K562 (cell line): ENCODE measurements around the gene ZNF566. TPM values are rescaled to one million over a fixed set of nuclear protein-coding genes. Genes with fewer than 3 reads are reported as not detected.

Source experiments
- ASH1L ChIP-seq: fragments of 450-650 bp; IDR thresholded peaks from 2 replicates; pipeline ENCODE4 v1.6.1; 2018; ENCODE audit warnings: borderline replicate concordance, mild to moderate bottlenecking, low read depth; ENCODE audit not compliant: partially characterized antibody
- BRD4 ChIP-seq: fragments of 200-600 bp; sonication (generic); IDR thresholded peaks from 2 replicates; pipeline ENCODE4 v1.6.1; 2017; ENCODE audit warnings: inconsistent platforms
- CAMTA2 ChIP-seq: fragments of 250-450 bp; sonication (Bioruptor Pico); conservative IDR thresholded peaks from 2 replicates; pipeline ENCODE4 v1.5.1; 2022
- CCNT2 ChIP-seq: IDR thresholded peaks from 2 replicates; pipeline ENCODE4 v1.6.1; 2011; ENCODE audit warnings: borderline replicate concordance, low read depth, mild to moderate bottlenecking, moderate library complexity, mixed read lengths, low read length; ENCODE audit not compliant: insufficient read length; ENCODE audit errors: extremely low read depth
- FIP1L1 ChIP-seq: fragments of 200-400 bp; formaldehyde crosslinking; IDR thresholded peaks from 2 replicates; pipeline ENCODE4 v1.6.1; 2018; ENCODE audit warnings: mild to moderate bottlenecking, low read depth, low read length; ENCODE audit not compliant: poor library complexity, severe bottlenecking
- HNRNPLL ChIP-seq: fragments of 200-400 bp; formaldehyde crosslinking; IDR thresholded peaks from 2 replicates; pipeline ENCODE4 v1.6.1; 2017; ENCODE audit warnings: low read length, low read depth, mild to moderate bottlenecking; ENCODE audit not compliant: poor library complexity, severe bottlenecking
- KHSRP ChIP-seq: fragments of 450-650 bp; IDR thresholded peaks from 2 replicates; pipeline ENCODE4 v1.6.1; 2017
- KLF13 ChIP-seq: fragments of 450-650 bp; IDR thresholded peaks from 2 replicates; pipeline ENCODE4 v1.6.1; 2016; ENCODE audit warnings: missing genetic modification characterization, low read depth, mild to moderate bottlenecking, missing compliant biosample characterization, moderate library complexity, borderline replicate concordance
- MAFK ChIP-seq: IDR thresholded peaks from 2 replicates; pipeline ENCODE4 v1.6.1; 2011; ENCODE audit warnings: low read length, improper control_type of control experiment
- PHF20 ChIP-seq: fragments of 450-650 bp; IDR thresholded peaks from 2 replicates; pipeline ENCODE4 v1.6.1; 2018; ENCODE audit not compliant: partially characterized antibody
- PURB ChIP-seq: sonication (generic); formaldehyde crosslinking; IDR thresholded peaks from 2 replicates; pipeline ENCODE4 v1.9.0; 2021; ENCODE audit warnings: low read depth, mild to moderate bottlenecking, missing genetic modification reagents
- SAP30 ChIP-seq: fragments of 200-600 bp; sonication (generic); IDR thresholded peaks from 2 replicates; pipeline ENCODE4 v1.6.1; 2012; ENCODE audit warnings: borderline replicate concordance, low read depth, mild to moderate bottlenecking, moderate library complexity, low read length, control low read depth, inconsistent platforms; ENCODE audit not compliant: insufficient read depth, poor library complexity, severe bottlenecking
- SLC30A9 ChIP-seq: fragments of 250-450 bp; sonication (Bioruptor Pico); IDR thresholded peaks from 2 replicates; pipeline ENCODE4 v1.8.0; 2022; ENCODE audit warnings: mild to moderate bottlenecking, moderate library complexity
- SMAD2 ChIP-seq: fragments of 150-350 bp; IDR thresholded peaks from 2 replicates; pipeline ENCODE4 v1.6.1; 2014; ENCODE audit warnings: low read depth, mild to moderate bottlenecking, low read length
- SMARCA4 ChIP-seq: fragments of 450-650 bp; IDR thresholded peaks from 2 replicates; pipeline ENCODE4 v1.6.1; 2016
- ZNF253 ChIP-seq: fragments of 250-450 bp; sonication (Bioruptor Pico); conservative IDR thresholded peaks from 2 replicates; pipeline ENCODE4 v1.6.1; 2021; ENCODE audit warnings: mild to moderate bottlenecking
- ZNF408 ChIP-seq: fragments of 250-450 bp; sonication (Bioruptor Pico); IDR thresholded peaks from 2 replicates; pipeline ENCODE4 v1.4.0; 2020; ENCODE audit warnings: low read depth, mild to moderate bottlenecking, moderate library complexity
- polyA plus RNA-seq, 8 experiments: library from polyadenylated mRNA; depleted of rRNA in 4 of 8; stranded (reverse) in 5 of 8; unstranded in 3 of 8; fragments of >200 nt; fragmentation: Nextera tagmentation in 2 of 8; fragmentation: Illumina TruSeq in 1 of 8; extraction: Ambion mirVana in 2 of 8; extraction: Trizol in 1 of 8; gene quantifications; 2 replicates each; pipeline versions ENCODE4 v1.2.1 to v1.2.3, GENCODE V29; 2011 to 2014; ENCODE audit warnings: inconsistent platforms in 1 of 8, missing spikeins in 1 of 8
- total RNA-seq, 7 experiments: library from RNA; depleted of rRNA in 6 of 7; stranded (reverse); fragments of >200 nt in 6 of 7; fragmentation: Illumina TruSeq in 2 of 7; extraction: Trizol in 2 of 7; gene quantifications; 2 replicates each; pipeline versions ENCODE4 v1.2.1 to v1.2.3, GENCODE V29; 2011 to 2021; ENCODE audit warnings: low replicate concordance in 1 of 7
- TF ChIP-seq, protein P1 (sequence below): sonication (generic); formaldehyde crosslinking; IDR thresholded peaks from 2 replicates; pipeline ENCODE4 v1.8.1; 2022; ENCODE audit warnings: missing genetic modification reagents
- TF ChIP-seq, protein P2 (sequence below): fragments of 450-650 bp; formaldehyde crosslinking; IDR thresholded peaks from 2 replicates; pipeline ENCODE4 v1.4.0; 2020; ENCODE audit warnings: mild to moderate bottlenecking, mixed read lengths
- TF ChIP-seq, protein P3 (sequence below): sonication (generic); formaldehyde crosslinking; IDR thresholded peaks from 2 replicates; pipeline ENCODE4 v1.4.0; 2020; ENCODE audit warnings: mild to moderate bottlenecking, missing genetic modification reagents
- TF ChIP-seq, protein P4 (sequence below): fragments of 450-650 bp; IDR thresholded peaks from 2 replicates; pipeline ENCODE4 v1.6.1; 2016; ENCODE audit warnings: borderline replicate concordance

ZNF566 gene
- total and polyA plus RNA-seq, 9 of the 15 experiments (the other 6 are each of a cell fraction or from before 2014, with no cell fraction given) = 5.5 to 11.4 (median 9.7) TPM

DNA sequence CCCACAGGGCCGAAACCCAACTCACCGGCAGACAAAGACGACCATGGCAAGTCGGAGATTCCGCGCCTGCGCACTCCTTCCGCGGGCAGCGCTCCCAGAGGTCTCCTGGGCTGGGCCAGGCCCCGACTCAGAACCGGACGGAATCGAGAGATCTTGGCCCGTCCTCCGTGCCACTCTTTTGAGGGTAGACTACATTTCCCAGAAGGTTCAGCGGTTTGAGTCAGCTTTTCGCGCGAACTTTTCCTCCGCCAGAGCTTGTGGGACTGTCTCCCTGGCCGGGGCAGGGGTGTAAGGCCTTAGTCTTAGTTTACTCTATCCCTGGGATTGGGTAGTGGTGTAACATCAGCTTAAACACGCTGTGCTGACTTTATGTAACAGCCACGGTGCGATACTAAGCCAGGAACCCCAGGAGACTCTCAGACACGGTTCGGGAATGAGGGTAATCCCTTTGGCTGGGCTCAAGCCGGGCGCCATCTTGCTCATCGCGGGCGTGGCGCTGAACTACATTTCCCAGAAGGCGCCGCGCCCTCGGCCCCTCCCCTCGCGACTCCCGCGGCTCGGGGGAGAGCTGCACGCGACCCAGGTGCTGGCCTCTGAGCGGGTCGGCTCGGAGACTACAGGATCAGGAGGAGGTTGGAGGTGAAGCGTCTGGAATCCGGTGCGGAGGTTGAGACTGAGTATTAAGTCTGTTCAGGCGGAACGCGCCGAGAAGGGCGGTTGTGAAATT, 39.0 kb upstream of the ZNF566 start, which contains the start of gene ZNF260 (continued):
- TF ChIP-seq ZNF253 (CRISPR knock-in tag) (no peak), MAFK (no peak; the same call in 1 of the 2 replicates), PURB (CRISPR knock-in tag) (no peak), CAMTA2 (no peak), KLF13 (tag) (peak; percentile 72; the same call in 1 of the 2 replicates), KHSRP (no peak), BRD4 (0 out of 2 replicates have a peak, but pooled peaks have one; percentile 60), ASH1L (no peak), ZNF408 (CRISPR knock-in tag) (no peak), SLC30A9 (CRISPR knock-in tag) (no peak), FIP1L1 (no peak), SMARCA4 (no peak; the same call in 1 of the 2 replicates), CCNT2 (peak; percentile 32), SMAD2 (no peak), SAP30 (peak; percentile 31), HNRNPLL (no peak), PHF20 (peak; percentile 84)
- TF ChIP-seq, protein P1, sequence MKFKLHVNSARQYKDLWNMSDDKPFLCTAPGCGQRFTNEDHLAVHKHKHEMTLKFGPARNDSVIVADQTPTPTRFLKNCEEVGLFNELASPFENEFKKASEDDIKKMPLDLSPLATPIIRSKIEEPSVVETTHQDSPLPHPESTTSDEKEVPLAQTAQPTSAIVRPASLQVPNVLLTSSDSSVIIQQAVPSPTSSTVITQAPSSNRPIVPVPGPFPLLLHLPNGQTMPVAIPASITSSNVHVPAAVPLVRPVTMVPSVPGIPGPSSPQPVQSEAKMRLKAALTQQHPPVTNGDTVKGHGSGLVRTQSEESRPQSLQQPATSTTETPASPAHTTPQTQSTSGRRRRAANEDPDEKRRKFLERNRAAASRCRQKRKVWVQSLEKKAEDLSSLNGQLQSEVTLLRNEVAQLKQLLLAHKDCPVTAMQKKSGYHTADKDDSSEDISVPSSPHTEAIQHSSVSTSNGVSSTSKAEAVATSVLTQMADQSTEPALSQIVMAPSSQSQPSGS (CRISPR knock-in tag) = no peak
- TF ChIP-seq, protein P2, sequence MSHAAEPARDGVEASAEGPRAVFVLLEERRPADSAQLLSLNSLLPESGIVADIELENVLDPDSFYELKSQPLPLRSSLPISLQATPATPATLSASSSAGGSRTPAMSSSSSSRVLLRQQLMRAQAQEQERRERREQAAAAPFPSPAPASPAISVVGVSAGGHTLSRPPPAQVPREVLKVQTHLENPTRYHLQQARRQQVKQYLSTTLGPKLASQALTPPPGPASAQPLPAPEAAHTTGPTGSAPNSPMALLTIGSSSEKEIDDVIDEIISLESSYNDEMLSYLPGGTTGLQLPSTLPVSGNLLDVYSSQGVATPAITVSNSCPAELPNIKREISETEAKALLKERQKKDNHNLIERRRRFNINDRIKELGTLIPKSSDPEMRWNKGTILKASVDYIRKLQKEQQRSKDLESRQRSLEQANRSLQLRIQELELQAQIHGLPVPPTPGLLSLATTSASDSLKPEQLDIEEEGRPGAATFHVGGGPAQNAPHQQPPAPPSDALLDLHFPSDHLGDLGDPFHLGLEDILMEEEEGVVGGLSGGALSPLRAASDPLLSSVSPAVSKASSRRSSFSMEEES (CRISPR knock-in tag) = no peak
- TF ChIP-seq, protein P3, sequence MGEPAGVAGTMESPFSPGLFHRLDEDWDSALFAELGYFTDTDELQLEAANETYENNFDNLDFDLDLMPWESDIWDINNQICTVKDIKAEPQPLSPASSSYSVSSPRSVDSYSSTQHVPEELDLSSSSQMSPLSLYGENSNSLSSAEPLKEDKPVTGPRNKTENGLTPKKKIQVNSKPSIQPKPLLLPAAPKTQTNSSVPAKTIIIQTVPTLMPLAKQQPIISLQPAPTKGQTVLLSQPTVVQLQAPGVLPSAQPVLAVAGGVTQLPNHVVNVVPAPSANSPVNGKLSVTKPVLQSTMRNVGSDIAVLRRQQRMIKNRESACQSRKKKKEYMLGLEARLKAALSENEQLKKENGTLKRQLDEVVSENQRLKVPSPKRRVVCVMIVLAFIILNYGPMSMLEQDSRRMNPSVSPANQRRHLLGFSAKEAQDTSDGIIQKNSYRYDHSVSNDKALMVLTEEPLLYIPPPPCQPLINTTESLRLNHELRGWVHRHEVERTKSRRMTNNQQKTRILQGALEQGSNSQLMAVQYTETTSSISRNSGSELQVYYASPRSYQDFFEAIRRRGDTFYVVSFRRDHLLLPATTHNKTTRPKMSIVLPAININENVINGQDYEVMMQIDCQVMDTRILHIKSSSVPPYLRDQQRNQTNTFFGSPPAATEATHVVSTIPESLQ (CRISPR knock-in tag) = 0 out of 2 replicates have a peak, but pooled peaks have one; percentile 24
- TF ChIP-seq, protein P4, sequence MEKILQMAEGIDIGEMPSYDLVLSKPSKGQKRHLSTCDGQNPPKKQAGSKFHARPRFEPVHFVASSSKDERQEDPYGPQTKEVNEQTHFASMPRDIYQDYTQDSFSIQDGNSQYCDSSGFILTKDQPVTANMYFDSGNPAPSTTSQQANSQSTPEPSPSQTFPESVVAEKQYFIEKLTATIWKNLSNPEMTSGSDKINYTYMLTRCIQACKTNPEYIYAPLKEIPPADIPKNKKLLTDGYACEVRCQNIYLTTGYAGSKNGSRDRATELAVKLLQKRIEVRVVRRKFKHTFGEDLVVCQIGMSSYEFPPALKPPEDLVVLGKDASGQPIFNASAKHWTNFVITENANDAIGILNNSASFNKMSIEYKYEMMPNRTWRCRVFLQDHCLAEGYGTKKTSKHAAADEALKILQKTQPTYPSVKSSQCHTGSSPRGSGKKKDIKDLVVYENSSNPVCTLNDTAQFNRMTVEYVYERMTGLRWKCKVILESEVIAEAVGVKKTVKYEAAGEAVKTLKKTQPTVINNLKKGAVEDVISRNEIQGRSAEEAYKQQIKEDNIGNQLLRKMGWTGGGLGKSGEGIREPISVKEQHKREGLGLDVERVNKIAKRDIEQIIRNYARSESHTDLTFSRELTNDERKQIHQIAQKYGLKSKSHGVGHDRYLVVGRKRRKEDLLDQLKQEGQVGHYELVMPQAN = 0 out of 2 replicates have a peak, but pooled peaks have one; percentile 86
